Neural crest cell (in vitro differentiated cells): ENCODE results near the gene GPSM1. TPM values are rescaled to one million over a fixed set of nuclear protein-coding genes. Genes with fewer than 3 reads are reported as not detected.

Source experiments
- DNase-seq: peaks from one replicate; pipeline ENCODE4 v3.0.0; 2021; ENCODE audit warnings: low read depth, mixed read lengths, low spot score
- H3K27ac Mint-ChIP-seq: one replicate; pipeline ENCODE4 v1.8.0; 2021; ENCODE audit warnings: mild to moderate bottlenecking, mixed read lengths; ENCODE audit not compliant: unreplicated experiment
- H3K27me3 Mint-ChIP-seq: 2 replicates; pipeline ENCODE4 v1.8.0; 2021; ENCODE audit warnings: low read depth, mild to moderate bottlenecking, mixed read lengths
- H3K36me3 Mint-ChIP-seq: 2 replicates; pipeline ENCODE4 v1.8.0; 2021; ENCODE audit warnings: low read depth, mild to moderate bottlenecking, mixed read lengths
- H3K4me1 Mint-ChIP-seq: 2 replicates; pipeline ENCODE4 v1.8.0; 2021; ENCODE audit warnings: mixed read lengths
- H3K4me3 Mint-ChIP-seq: one replicate; pipeline ENCODE4 v1.8.0; 2021; ENCODE audit warnings: mild to moderate bottlenecking, mixed read lengths
- H3K9me3 Mint-ChIP-seq: 2 replicates; pipeline ENCODE4 v1.8.0; 2021; ENCODE audit warnings: mixed read lengths
- CTCF ChIP-seq: fragments of 200-600 bp; sonication (generic); conservative IDR thresholded peaks from 2 replicates; pipeline ENCODE4 v1.5.0; 2021; ENCODE audit warnings: antibody characterized with exemption, mild to moderate bottlenecking
- total RNA-seq: library from RNA; stranded (reverse); gene quantifications from 2 replicates; pipeline ENCODE4 v1.2.1, GENCODE V29; 2021

Gene GPSM1
- total RNA-seq, 1 donor from 2014 or later = 56.7 TPM

GRCh38 chr9:136340356-136341041, 13.2 kb downstream of the GPSM1 start:
- DNase-seq = no peak
- TF ChIP-seq CTCF = no peak
- no peak overlapping the region for H3K4me3 Mint-ChIP-seq
- H3K27ac Mint-ChIP-seq = no peak overlapping the region
- no peaks in the 10 kb centered on the region for H3K9me3 Mint-ChIP-seq
- peaks cover 29% of the 10 kb centered on the region for H3K4me1 Mint-ChIP-seq
- no peaks in the 10 kb centered on the region for H3K36me3 Mint-ChIP-seq
- H3K27me3 Mint-ChIP-seq = peaks cover 5% of the 10 kb centered on the region

GRCh38 chr9:136341042-136341655, 13.8 kb downstream of the GPSM1 start:
- DNase-seq = no peak

DNA sequence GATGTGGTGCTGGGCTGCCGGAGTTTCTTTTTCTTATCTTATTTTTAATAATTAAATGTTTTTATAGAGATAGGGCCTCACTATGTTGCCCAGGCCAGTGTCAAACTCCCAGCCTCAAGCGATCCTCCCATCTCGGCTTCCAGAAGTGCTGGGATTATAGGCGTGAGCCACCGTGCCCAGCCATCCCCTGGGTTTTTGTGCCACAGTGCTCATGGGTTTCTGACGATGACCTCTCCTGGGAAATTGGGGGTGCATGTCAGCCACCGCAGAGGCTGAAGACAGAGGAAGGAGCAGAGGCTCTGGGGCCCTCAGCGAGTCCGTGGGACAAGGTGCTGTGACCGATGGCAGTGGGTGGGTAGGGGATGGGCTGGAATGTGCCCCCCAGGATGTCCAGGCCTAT, 14.4 kb downstream of the GPSM1 start:
- Mint-ChIP-seq H3K4me3 (peak overlapping the region; percentile 71), H3K27me3 (peaks cover 5% of the 10 kb centered on the region), H3K36me3 (no peaks in the 10 kb centered on the region), H3K9me3 (no peaks in the 10 kb centered on the region), H3K4me1 (peaks cover 32% of the 10 kb centered on the region), H3K27ac (no peak overlapping the region)
- TF ChIP-seq CTCF = no peak
- no peak for DNase-seq

More at GRCh38 chr9:136341042-136341655, 13.8 kb downstream of the GPSM1 start:
- H3K27me3 Mint-ChIP-seq = peaks cover 5% of the 10 kb centered on the region
- no peaks in the 10 kb centered on the region for H3K36me3 Mint-ChIP-seq
- no peak for TF ChIP-seq CTCF
- H3K4me1 Mint-ChIP-seq = peaks cover 32% of the 10 kb centered on the region
- H3K27ac Mint-ChIP-seq = no peak overlapping the region
- H3K4me3 Mint-ChIP-seq = no peak overlapping the region
- H3K9me3 Mint-ChIP-seq = no peaks in the 10 kb centered on the region

- Mint-ChIP-seq H3K27me3 (peaks cover 5% of the 10 kb centered on the region), H3K9me3 (no peaks in the 10 kb centered on the region), H3K36me3 (no peaks in the 10 kb centered on the region), H3K27ac (no peak overlapping the region), H3K4me3 (peak overlapping the region; percentile 80), H3K4me1 (peaks cover 32% of the 10 kb centered on the region)
- peak; percentile 95 for DNase-seq
- no peak for TF ChIP-seq CTCF
Observed at GRCh38 chr9:136342181-136343120, 15.1 kb downstream of the GPSM1 start.

- no peak for DNase-seq
- H3K27me3 Mint-ChIP-seq = peaks cover 5% of the 10 kb centered on the region
- H3K9me3 Mint-ChIP-seq = no peaks in the 10 kb centered on the region
- H3K4me1 Mint-ChIP-seq = peaks cover 32% of the 10 kb centered on the region
- no peaks in the 10 kb centered on the region for H3K36me3 Mint-ChIP-seq
- H3K4me3 Mint-ChIP-seq = peak overlapping the region; percentile 80
- TF ChIP-seq CTCF = no peak
- peak overlapping the region; percentile 81 for H3K27ac Mint-ChIP-seq
Observed at GRCh38 chr9:136343121-136343883, 16.0 kb downstream of the GPSM1 start.
